ENCODE data around the gene PDILT.
"Not testable (repeated sequence)": the region's sequence is repeated elsewhere in the genome, so short reads cannot be mapped to it uniquely, and the experiment has no call there.

Gene PDILT

GRCh38 chr16:20404637-20405036, at the start of gene PDILT:
Gene PDILT, minus strand, starts transcription at chr16:20404737. Its CDS starts 5,437 bp downstream, at chr16:20399300.
- TF ChIP-seq CTCF (conservative IDR thresholded peaks at IDR 0.05) = no peak
- no peak within 1 kb of the TSS for H3K27ac ChIP-seq

GRCh38 chr16:20453633-20454032, 49.1 kb upstream of the PDILT start:
- H3K27ac ChIP-seq = not testable (repeated sequence)

- H3K27ac ChIP-seq = not testable (repeated sequence)
Observed at GRCh38 chr16:20451364-20451763, 46.8 kb upstream of the PDILT start, which contains the start of gene ACSM2A. Gene ACSM2A, plus strand, starts transcription at chr16:20451521. Its CDS starts 8,594 bp downstream, at chr16:20460115.

- H3K27ac ChIP-seq = not testable (repeated sequence)
Observed at GRCh38 chr16:20446652-20447393, 42.3 kb upstream of the PDILT start.

GRCh38 chr16:20441859-20442258, 37.3 kb upstream of the PDILT start:
- H3K27ac ChIP-seq = not testable (repeated sequence)

GRCh38 chr16:20441191-20441590, 36.7 kb upstream of the PDILT start:
- TF ChIP-seq CTCF (conservative IDR thresholded peaks at IDR 0.05) = no peak
- H3K27ac ChIP-seq = no peak overlapping the region

- not testable (repeated sequence) for H3K27ac ChIP-seq
Observed at GRCh38 chr16:20440731-20441130, 36.2 kb upstream of the PDILT start.

GRCh38 chr16:20439820-20440231, 35.3 kb upstream of the PDILT start:
- not testable (repeated sequence) for H3K27ac ChIP-seq

- H3K27ac ChIP-seq = not testable (repeated sequence)
Observed at GRCh38 chr16:20438950-20439349, 34.4 kb upstream of the PDILT start.

- no peak for TF ChIP-seq CTCF (conservative IDR thresholded peaks at IDR 0.05)
- no peak overlapping the region for H3K27ac ChIP-seq
Observed at GRCh38 chr16:20430948-20431347, 26.4 kb upstream of the PDILT start.

GRCh38 chr16:20430480-20430879, 25.9 kb upstream of the PDILT start:
- H3K27ac ChIP-seq = not testable (repeated sequence)

GRCh38 chr16:20429499-20429898, 25.0 kb upstream of the PDILT start:
- H3K27ac ChIP-seq = not testable (repeated sequence)

- not testable (repeated sequence) for H3K27ac ChIP-seq
Observed at GRCh38 chr16:20427401-20427797, 22.9 kb upstream of the PDILT start.
